Sigmoid colon (tissue), 7 donors: ENCODE results near the gene TNFAIP8. TPM values are rescaled to one million over a fixed set of nuclear protein-coding genes. Genes with fewer than 3 reads are reported as not detected.

Experiments used
- DNase-seq: peaks from one replicate; pipeline ENCODE4 v3.0.0-alpha.2; 2019
- H3K27ac ChIP-seq, 4 donors: fragments of 200-600 bp; sonication (generic); one replicate each; pipeline ENCODE4 v1.5.1; 2016 to 2019; ENCODE audit warnings: mild to moderate bottlenecking in 1 of 4
- H3K27me3 ChIP-seq, 3 donors: fragments of 200-600 bp; sonication (generic); one replicate each; pipeline ENCODE4 v1.5.1; 2019; ENCODE audit warnings: mild to moderate bottlenecking in 1 of 3
- H3K36me3 ChIP-seq, 4 donors: fragments of 200-600 bp; sonication (generic); one replicate each; pipeline ENCODE4 v1.5.1; 2016 to 2019
- H3K4me1 ChIP-seq, 4 donors: fragments of 200-600 bp; sonication (generic); one replicate each; pipeline ENCODE4 v1.5.1; 2017 to 2019
- H3K4me3 ChIP-seq, 4 donors: fragments of 200-600 bp; sonication (generic); one replicate each; pipeline ENCODE4 v1.5.1; 2017 to 2019; ENCODE audit warnings: mild to moderate bottlenecking in 2 of 4, moderate library complexity in 1 of 4
- H3K9me3 ChIP-seq, 4 donors: fragments of 200-600 bp in 3 of 4; sonication (generic) in 3 of 4; one replicate each; pipeline versions ENCODE4 v1.5.1 to v1.6.1; 2013 to 2019
- EP300 ChIP-seq, 4 donors: sonication (generic); formaldehyde crosslinking; IDR thresholded peaks; one replicate each; pipeline ENCODE4 v1.6.1; 2017; ENCODE audit warnings: antibody characterized with exemption in 4 of 4
- POLR2A ChIP-seq, 2 donors: fragments of 450-650 bp; IDR thresholded peaks; one replicate each; pipeline ENCODE4 v1.6.1; 2016; ENCODE audit warnings: antibody characterized with exemption in 2 of 2, mild to moderate bottlenecking in 2 of 2, moderate library complexity in 2 of 2
- POLR2AphosphoS5 ChIP-seq, 4 donors: sonication (generic); formaldehyde crosslinking; IDR thresholded peaks; one replicate each; pipeline ENCODE4 v1.6.1; 2017; ENCODE audit warnings: antibody characterized with exemption in 4 of 4
- WGBS, 2 donors: extraction: QIAGEN DNeasy Blood & Tissue Kit; methylation state at CpG; one replicate each; pipeline ENCODE4 v1.1.7; 2013; 5-methylcytosine and 5-hydroxymethylcytosine counted together
- intact Hi-C: fragments of 100-400 bp; cut with DNase I; formaldehyde crosslinking; loops from one replicate; pipeline ENCODE4 v1.15.1; 2023
- polyA plus RNA-seq, 3 donors: library from polyadenylated mRNA; stranded (reverse); fragments of 200-250 nt; gene quantifications; one replicate each; pipeline ENCODE4 v1.2.3, GENCODE V29; 2013
- total RNA-seq, 4 donors: library from RNA; depleted of rRNA; stranded (reverse); fragments of >200 nt; gene quantifications; one replicate each; pipeline ENCODE4 v1.1.0, GENCODE V29; 2016
- TF ChIP-seq, protein P1 (sequence below), 4 experiments: fragments of 450-650 bp in 3 of 4; fragments of 200-600 bp in 1 of 4; IDR thresholded peaks; one replicate each; pipeline ENCODE4 v1.5.1; 2016 to 2019; ENCODE audit warnings: antibody characterized with exemption in 4 of 4, mild to moderate bottlenecking in 3 of 4, moderate library complexity in 2 of 4
- donor health status: healthy with polysubstance abuse.
- donor health status: Bipolar disorder and iron deficiency.
- donor health status: healthy.

The TNFAIP8 gene
- total and polyA plus RNA-seq, 7 donors = 6.9 to 55.8 (median 14.8) TPM

DNA sequence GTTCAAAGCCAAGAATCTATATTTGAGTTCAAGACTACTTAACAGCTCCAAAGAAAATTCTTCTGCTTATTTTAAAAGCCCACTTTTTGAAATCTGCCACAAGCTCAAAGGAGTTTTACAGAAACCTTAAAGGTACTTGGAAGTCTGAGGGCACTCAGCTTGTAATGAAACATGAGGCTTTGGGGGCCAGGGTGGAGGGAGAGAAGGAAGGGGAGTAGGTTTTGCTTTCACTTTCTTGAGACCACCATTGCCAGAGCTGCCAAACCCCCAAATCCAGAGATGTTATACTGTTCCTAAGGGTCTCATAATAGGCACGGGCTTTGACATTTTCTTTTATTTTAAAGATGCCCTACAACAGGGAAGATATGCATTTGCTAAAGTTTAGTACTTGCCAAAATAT is 42.6 kb upstream of the TNFAIP8 start:
- intact Hi-C loops = no loop called here
- H3K9me3 ChIP-seq = no peaks in the 10 kb centered on the region
- no peaks in the 10 kb centered on the region for H3K27me3 ChIP-seq
- no peak overlapping the region for H3K4me3 ChIP-seq
- H3K4me1 ChIP-seq = peaks cover 0 to 27% (median 14%) of the 10 kb centered on the region in 4 donors
- H3K27ac ChIP-seq = no peak overlapping the region
- TF ChIP-seq POLR2A (IDR thresholded peaks at IDR 0.05) (no peak), POLR2AphosphoS5 (IDR thresholded peaks at IDR 0.05) (no peak)
- TF ChIP-seq, protein P1, sequence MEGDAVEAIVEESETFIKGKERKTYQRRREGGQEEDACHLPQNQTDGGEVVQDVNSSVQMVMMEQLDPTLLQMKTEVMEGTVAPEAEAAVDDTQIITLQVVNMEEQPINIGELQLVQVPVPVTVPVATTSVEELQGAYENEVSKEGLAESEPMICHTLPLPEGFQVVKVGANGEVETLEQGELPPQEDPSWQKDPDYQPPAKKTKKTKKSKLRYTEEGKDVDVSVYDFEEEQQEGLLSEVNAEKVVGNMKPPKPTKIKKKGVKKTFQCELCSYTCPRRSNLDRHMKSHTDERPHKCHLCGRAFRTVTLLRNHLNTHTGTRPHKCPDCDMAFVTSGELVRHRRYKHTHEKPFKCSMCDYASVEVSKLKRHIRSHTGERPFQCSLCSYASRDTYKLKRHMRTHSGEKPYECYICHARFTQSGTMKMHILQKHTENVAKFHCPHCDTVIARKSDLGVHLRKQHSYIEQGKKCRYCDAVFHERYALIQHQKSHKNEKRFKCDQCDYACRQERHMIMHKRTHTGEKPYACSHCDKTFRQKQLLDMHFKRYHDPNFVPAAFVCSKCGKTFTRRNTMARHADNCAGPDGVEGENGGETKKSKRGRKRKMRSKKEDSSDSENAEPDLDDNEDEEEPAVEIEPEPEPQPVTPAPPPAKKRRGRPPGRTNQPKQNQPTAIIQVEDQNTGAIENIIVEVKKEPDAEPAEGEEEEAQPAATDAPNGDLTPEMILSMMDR (IDR thresholded peaks at IDR 0.05) = no peak
- 75 to 88% methylated on average over 1 of the region's 1 CpG for WGBS, 2 donors
- no peaks in the 10 kb centered on the region for H3K36me3 ChIP-seq
- no peak for DNase-seq

DNA sequence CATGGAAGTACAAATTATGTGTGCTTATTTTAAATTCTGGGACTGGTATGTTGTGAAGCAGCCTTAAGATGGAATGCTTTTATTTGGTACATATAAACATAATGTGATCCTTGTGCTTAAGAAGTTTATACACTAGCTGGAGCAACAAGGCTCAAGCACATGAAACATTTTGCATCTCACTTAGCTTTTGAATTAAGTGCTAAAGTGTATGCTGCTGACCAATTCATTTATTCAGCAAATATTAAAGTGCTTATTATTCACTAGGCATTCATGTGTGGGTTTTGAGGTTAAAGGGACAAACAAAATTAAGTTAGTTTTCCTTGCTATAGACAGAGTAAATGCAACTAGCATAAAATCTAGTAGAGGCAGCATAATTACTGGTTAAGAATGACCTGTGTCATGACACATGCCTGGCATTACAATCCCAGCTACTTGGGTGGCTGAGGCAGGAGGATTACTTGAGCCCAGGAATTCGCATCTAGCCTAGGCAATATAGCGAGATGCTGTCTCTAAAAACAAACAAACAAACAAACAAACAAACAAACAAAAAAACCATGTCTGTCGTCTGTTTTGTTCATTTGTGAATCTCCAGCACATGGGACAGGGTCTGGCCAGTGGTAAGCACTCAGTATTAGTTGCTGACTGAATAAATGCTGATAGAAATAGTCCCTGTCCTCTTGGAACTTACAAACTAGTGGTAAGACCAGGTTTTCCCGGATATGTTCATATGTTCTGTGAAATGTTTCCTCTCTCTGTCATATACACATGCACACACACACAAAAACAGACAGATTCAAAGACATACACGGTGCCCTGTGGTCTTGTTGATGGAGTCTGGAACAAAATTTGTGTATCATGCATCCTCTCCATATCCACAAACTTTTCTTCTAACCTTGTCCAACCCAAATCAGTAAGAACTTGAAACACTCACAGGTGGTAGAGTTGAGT is 41.9 kb upstream of the TNFAIP8 start:
- 55 to 71% methylated on average over 5 of the region's 5 CpGs for WGBS, 2 donors
- Histone ChIP-seq H3K27ac (no peak overlapping the region), H3K27me3 (no peaks in the 10 kb centered on the region), H3K9me3 (no peaks in the 10 kb centered on the region), H3K4me1 (peaks cover 0 to 27% (median 14%) of the 10 kb centered on the region in 4 donors), H3K36me3 (no peaks in the 10 kb centered on the region), H3K4me3 (no peak overlapping the region)
- TF ChIP-seq, protein P1 (IDR thresholded peaks at IDR 0.05) = no peak
- no peak for TF ChIP-seq POLR2A (IDR thresholded peaks at IDR 0.05)
- no peak for TF ChIP-seq POLR2AphosphoS5 (IDR thresholded peaks at IDR 0.05)
- no peak for TF ChIP-seq EP300 (IDR thresholded peaks at IDR 0.05)
- DNase-seq = no peak
- intact Hi-C loops = no loop called here

DNA sequence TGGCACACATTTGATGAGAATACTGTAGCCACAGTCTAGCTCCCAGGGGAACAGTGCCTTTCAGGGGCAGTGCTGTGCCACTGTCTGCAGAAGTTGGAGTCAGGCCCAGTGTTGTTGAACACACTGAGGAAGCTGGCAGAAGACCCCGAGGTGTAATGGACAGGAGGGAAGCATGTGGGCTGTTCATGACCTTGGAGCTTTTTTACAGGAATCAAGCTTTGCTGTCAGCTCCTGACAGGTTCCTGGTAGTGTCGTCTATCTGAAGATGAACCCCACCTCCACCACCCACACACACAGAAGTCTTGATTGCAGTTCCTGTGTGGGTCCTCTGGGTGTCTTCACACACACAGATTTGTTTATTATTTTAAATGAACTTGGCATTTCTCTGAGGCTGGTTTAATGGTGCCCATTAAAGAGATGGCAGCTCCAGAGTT is 40.3 kb upstream of the TNFAIP8 start:
- no peaks in the 10 kb centered on the region for H3K27me3 ChIP-seq
- no peaks in the 10 kb centered on the region for H3K36me3 ChIP-seq
- no peak overlapping the region for H3K4me3 ChIP-seq
- no peak for DNase-seq
- intact Hi-C loops = no loop called here
- no peaks in the 10 kb centered on the region for H3K9me3 ChIP-seq
- TF ChIP-seq EP300 (IDR thresholded peaks at IDR 0.05) (no peak), POLR2AphosphoS5 (IDR thresholded peaks at IDR 0.05) (no peak), POLR2A (IDR thresholded peaks at IDR 0.05) (no peak)
- TF ChIP-seq, protein P1 (IDR thresholded peaks at IDR 0.05) = no peak
- peaks cover 0 to 27% (median 14%) of the 10 kb centered on the region in 4 donors for H3K4me1 ChIP-seq
- 17 to 20% methylated on average over 2 of the region's 2 CpGs for whole genome bisulfite sequencing, 2 donors
- H3K27ac ChIP-seq = no peak overlapping the region

DNA sequence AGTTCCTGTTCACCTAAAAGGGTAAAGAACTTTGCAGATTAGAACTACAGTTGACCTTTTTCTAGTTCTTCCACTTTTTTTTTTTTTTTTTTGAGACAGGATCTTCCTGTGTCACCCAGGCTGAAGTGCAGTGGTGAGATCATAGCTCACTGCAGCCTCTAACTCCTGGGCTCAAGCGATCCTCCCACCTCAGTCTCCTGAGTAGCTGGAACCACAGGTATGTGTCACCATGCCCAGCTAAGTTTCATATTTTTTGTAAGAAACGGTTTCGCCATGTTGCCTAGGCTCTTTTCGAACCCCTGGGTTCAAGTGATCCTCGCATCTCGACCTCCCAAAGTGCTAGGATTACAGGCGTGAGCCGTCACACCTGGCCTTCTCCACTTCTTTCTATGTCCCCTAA is 39.7 kb upstream of the TNFAIP8 start:
- TF ChIP-seq POLR2A (IDR thresholded peaks at IDR 0.05) (no peak), POLR2AphosphoS5 (IDR thresholded peaks at IDR 0.05) (no peak), EP300 (IDR thresholded peaks at IDR 0.05) (no peak)
- TF ChIP-seq, protein P1 (IDR thresholded peaks at IDR 0.05) = no peak
- no peaks in the 10 kb centered on the region for H3K36me3 ChIP-seq
- H3K27ac ChIP-seq = no peak overlapping the region
- no peak overlapping the region for H3K4me3 ChIP-seq
- DNase-seq = no peak
- H3K27me3 ChIP-seq = no peaks in the 10 kb centered on the region
- H3K4me1 ChIP-seq = peaks cover 0 to 27% (median 14%) of the 10 kb centered on the region in 4 donors
- 93 to 95% methylated on average over 8 of the region's 8 CpGs for WGBS, 2 donors
- intact Hi-C loops = no loop called here
- no peaks in the 10 kb centered on the region for H3K9me3 ChIP-seq
